ENCODE data around the gene CSF1R.

Gene CSF1R

GRCh38 chr5:150078802-150079689, 7.3 kb downstream of the CSF1R start:
- Histone ChIP-seq H3K36me3 (ENCODE audit: control insufficient read depth, insufficient read depth, low read length) (no peaks in the 10 kb centered on the region), H3K4me3 (ENCODE audit: insufficient read depth, low read depth, low read length) (no peak overlapping the region), H3K4me1 (ENCODE audit: control insufficient read depth, insufficient read depth, low read length) (peaks cover 11% of the 10 kb centered on the region), H3K27me3 (ENCODE audit: control insufficient read depth, insufficient read depth, low read length, poor library complexity, severe bottlenecking) (no peaks in the 10 kb centered on the region), H3K9me3 (ENCODE audit: control insufficient read depth, low read length) (no peaks in the 10 kb centered on the region), H3K27ac (ENCODE audit: insufficient read depth, low read depth, low read length, poor library complexity, severe bottlenecking) (no peak overlapping the region)
- 92 to 94% methylated on average over 7 of the region's 7 CpGs for WGBS, 2 experiments

GRCh38 chr5:150077996-150078801, 8.2 kb downstream of the CSF1R start:
- Histone ChIP-seq H3K9me3 (ENCODE audit: control insufficient read depth, low read length) (no peaks in the 10 kb centered on the region), H3K36me3 (ENCODE audit: control insufficient read depth, insufficient read depth, low read length) (no peaks in the 10 kb centered on the region), H3K4me1 (ENCODE audit: control insufficient read depth, insufficient read depth, low read length) (peaks cover 8% of the 10 kb centered on the region), H3K4me3 (ENCODE audit: insufficient read depth, low read depth, low read length) (no peak overlapping the region), H3K27me3 (ENCODE audit: control insufficient read depth, insufficient read depth, low read length, poor library complexity, severe bottlenecking) (no peaks in the 10 kb centered on the region), H3K27ac (ENCODE audit: insufficient read depth, low read depth, low read length, poor library complexity, severe bottlenecking) (no peak overlapping the region)
- WGBS, 2 experiments, result 88 to 94% methylated on average over 8 of the region's 8 CpGs

GRCh38 chr5:150077060-150077459, 9.3 kb downstream of the CSF1R start:
- no peaks in the 10 kb centered on the region for H3K36me3 ChIP-seq (ENCODE audit: control insufficient read depth, insufficient read depth, low read length)
- H3K27me3 ChIP-seq (ENCODE audit: control insufficient read depth, insufficient read depth, low read length, poor library complexity, severe bottlenecking), result no peaks in the 10 kb centered on the region
- no peak overlapping the region for H3K4me3 ChIP-seq (ENCODE audit: insufficient read depth, low read depth, low read length)
- 92 to 93% methylated on average over 8 of the region's 8 CpGs for WGBS, 2 experiments
- H3K9me3 ChIP-seq (ENCODE audit: control insufficient read depth, low read length), result no peaks in the 10 kb centered on the region
- peaks cover 5% of the 10 kb centered on the region for H3K4me1 ChIP-seq (ENCODE audit: control insufficient read depth, insufficient read depth, low read length)
- H3K27ac ChIP-seq (ENCODE audit: insufficient read depth, low read depth, low read length, poor library complexity, severe bottlenecking), result no peak overlapping the region

GRCh38 chr5:150075806-150076205, 10.5 kb downstream of the CSF1R start:
- no peaks in the 10 kb centered on the region for H3K36me3 ChIP-seq (ENCODE audit: control insufficient read depth, insufficient read depth, low read length)
- H3K9me3 ChIP-seq (ENCODE audit: control insufficient read depth, low read length), result no peaks in the 10 kb centered on the region
- no peaks in the 10 kb centered on the region for H3K4me1 ChIP-seq (ENCODE audit: control insufficient read depth, insufficient read depth, low read length)
- no peaks in the 10 kb centered on the region for H3K27me3 ChIP-seq (ENCODE audit: control insufficient read depth, insufficient read depth, low read length, poor library complexity, severe bottlenecking)
- H3K27ac ChIP-seq (ENCODE audit: insufficient read depth, low read depth, low read length, poor library complexity, severe bottlenecking), result no peak overlapping the region
- WGBS, 2 experiments, result 88 to 93% methylated on average over 4 of the region's 4 CpGs
- no peak overlapping the region for H3K4me3 ChIP-seq (ENCODE audit: insufficient read depth, low read depth, low read length)

GRCh38 chr5:150075233-150075632, 11.1 kb downstream of the CSF1R start:
- no peak overlapping the region for H3K4me3 ChIP-seq (ENCODE audit: insufficient read depth, low read depth, low read length)
- WGBS, 2 experiments, result 93 to 95% methylated on average over 4 of the region's 4 CpGs
- H3K27me3 ChIP-seq (ENCODE audit: control insufficient read depth, insufficient read depth, low read length, poor library complexity, severe bottlenecking), result no peaks in the 10 kb centered on the region
- no peak overlapping the region for H3K27ac ChIP-seq (ENCODE audit: insufficient read depth, low read depth, low read length, poor library complexity, severe bottlenecking)
- H3K4me1 ChIP-seq (ENCODE audit: control insufficient read depth, insufficient read depth, low read length), result no peaks in the 10 kb centered on the region
- H3K9me3 ChIP-seq (ENCODE audit: control insufficient read depth, low read length), result no peaks in the 10 kb centered on the region
- no peaks in the 10 kb centered on the region for H3K36me3 ChIP-seq (ENCODE audit: control insufficient read depth, insufficient read depth, low read length)

- H3K36me3 ChIP-seq (ENCODE audit: control insufficient read depth, insufficient read depth, low read length), result no peaks in the 10 kb centered on the region
- H3K4me3 ChIP-seq (ENCODE audit: insufficient read depth, low read depth, low read length), result no peak overlapping the region
- 90 to 92% methylated on average over 3 of the region's 3 CpGs for WGBS, 2 experiments
- H3K9me3 ChIP-seq (ENCODE audit: control insufficient read depth, low read length), result no peaks in the 10 kb centered on the region
- H3K4me1 ChIP-seq (ENCODE audit: control insufficient read depth, insufficient read depth, low read length), result no peaks in the 10 kb centered on the region
- H3K27me3 ChIP-seq (ENCODE audit: control insufficient read depth, insufficient read depth, low read length, poor library complexity, severe bottlenecking), result no peaks in the 10 kb centered on the region
- H3K27ac ChIP-seq (ENCODE audit: insufficient read depth, low read depth, low read length, poor library complexity, severe bottlenecking), result no peak overlapping the region
Measured at GRCh38 chr5:150073677-150074076, 12.7 kb downstream of the CSF1R start.

GRCh38 chr5:150073086-150073625, 13.2 kb downstream of the CSF1R start:
- no peaks in the 10 kb centered on the region for H3K36me3 ChIP-seq (ENCODE audit: control insufficient read depth, insufficient read depth, low read length)
- H3K27ac ChIP-seq (ENCODE audit: insufficient read depth, low read depth, low read length, poor library complexity, severe bottlenecking), result no peak overlapping the region
- 92 to 97% methylated on average over 5 of the region's 5 CpGs for WGBS, 2 experiments
- H3K27me3 ChIP-seq (ENCODE audit: control insufficient read depth, insufficient read depth, low read length, poor library complexity, severe bottlenecking), result no peaks in the 10 kb centered on the region
- no peaks in the 10 kb centered on the region for H3K9me3 ChIP-seq (ENCODE audit: control insufficient read depth, low read length)
- no peak overlapping the region for H3K4me3 ChIP-seq (ENCODE audit: insufficient read depth, low read depth, low read length)
- H3K4me1 ChIP-seq (ENCODE audit: control insufficient read depth, insufficient read depth, low read length), result no peaks in the 10 kb centered on the region

- H3K4me1 ChIP-seq (ENCODE audit: control insufficient read depth, insufficient read depth, low read length), result no peaks in the 10 kb centered on the region
- no peaks in the 10 kb centered on the region for H3K27me3 ChIP-seq (ENCODE audit: control insufficient read depth, insufficient read depth, low read length, poor library complexity, severe bottlenecking)
- H3K9me3 ChIP-seq (ENCODE audit: control insufficient read depth, low read length), result no peaks in the 10 kb centered on the region
- WGBS, 2 experiments, result 91 to 93% methylated on average over 3 of the region's 3 CpGs
- H3K4me3 ChIP-seq (ENCODE audit: insufficient read depth, low read depth, low read length), result no peak overlapping the region
- H3K36me3 ChIP-seq (ENCODE audit: control insufficient read depth, insufficient read depth, low read length), result no peaks in the 10 kb centered on the region
- H3K27ac ChIP-seq (ENCODE audit: insufficient read depth, low read depth, low read length, poor library complexity, severe bottlenecking), result no peak overlapping the region
Measured at GRCh38 chr5:150070821-150071220, 15.5 kb downstream of the CSF1R start.

GRCh38 chr5:150069672-150070627, 16.4 kb downstream of the CSF1R start:
- no peaks in the 10 kb centered on the region for H3K36me3 ChIP-seq (ENCODE audit: control insufficient read depth, insufficient read depth, low read length)
- WGBS, 2 experiments, result 77 to 82% methylated on average over 25 of the region's 25 CpGs

More at GRCh38 chr5:150069672-150070627, 16.4 kb downstream of the CSF1R start:
- Histone ChIP-seq H3K9me3 (ENCODE audit: control insufficient read depth, low read length) (no peaks in the 10 kb centered on the region), H3K4me3 (ENCODE audit: insufficient read depth, low read depth, low read length) (no peak overlapping the region), H3K27ac (ENCODE audit: insufficient read depth, low read depth, low read length, poor library complexity, severe bottlenecking) (no peak overlapping the region), H3K4me1 (ENCODE audit: control insufficient read depth, insufficient read depth, low read length) (no peaks in the 10 kb centered on the region), H3K27me3 (ENCODE audit: control insufficient read depth, insufficient read depth, low read length, poor library complexity, severe bottlenecking) (no peaks in the 10 kb centered on the region)

Data from ectodermal cell (in vitro differentiated cells).